HG03571 (cell line): Measurements from ENCODE around the gene MINDY4.

ENCODE experiments used
- ATAC-seq: cut with Tn5 transposase; IDR thresholded peaks from one replicate; pipeline ENCODE4 v1.9.1; 2021; ENCODE audit not compliant: unreplicated experiment

The MINDY4 gene

DNA sequence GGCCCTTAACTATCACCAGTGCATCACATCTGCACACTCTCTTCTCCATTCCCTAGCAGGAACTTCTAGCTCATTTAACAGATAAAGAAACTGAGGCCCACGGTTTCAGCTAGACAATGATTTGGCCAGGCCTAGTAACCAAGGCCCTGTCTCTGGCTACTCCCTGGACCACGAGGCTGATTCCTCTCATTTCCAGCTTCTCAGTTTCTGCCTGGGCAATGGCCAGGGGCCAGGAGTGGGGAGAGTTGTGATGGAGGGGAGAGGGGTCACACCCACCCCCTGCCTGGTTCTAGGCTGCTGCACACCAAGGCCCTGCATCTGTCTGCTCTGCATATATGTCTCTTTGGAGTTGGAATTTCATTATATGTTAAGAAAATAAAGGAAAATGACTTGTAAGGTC lies 153.9 kb downstream of the MINDY4 start:
- no peak for ATAC-seq

- no peak for ATAC-seq
Observed at GRCh38 chr7:30925913-30926312, 154.7 kb downstream of the MINDY4 start.

- no peak for ATAC-seq
Observed at GRCh38 chr7:30926313-30926712, 155.1 kb downstream of the MINDY4 start.

DNA sequence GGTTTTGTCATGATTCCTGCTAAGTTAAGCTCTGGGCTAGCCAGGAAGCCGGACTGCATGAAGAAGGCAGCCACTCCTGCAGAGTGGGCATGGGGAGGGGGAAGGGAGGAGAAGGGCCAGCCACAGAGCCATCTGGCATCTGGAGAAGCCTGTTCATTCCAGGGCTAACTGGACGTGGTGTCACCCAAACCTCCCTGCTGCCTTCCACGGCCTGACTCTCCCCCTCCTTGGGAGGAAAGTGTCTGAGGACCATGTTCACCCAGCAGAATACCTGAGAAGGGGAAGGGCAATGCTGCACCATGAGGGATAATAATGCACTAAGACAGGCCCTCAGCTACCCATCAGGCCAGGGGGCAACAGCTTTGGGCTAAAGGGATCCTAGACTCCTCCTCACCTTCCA lies 155.8 kb downstream of the MINDY4 start:
- ATAC-seq = no peak

- ATAC-seq = no peak
Observed at GRCh38 chr7:30927559-30927958, 156.3 kb downstream of the MINDY4 start.

- ATAC-seq = no peak
Observed at GRCh38 chr7:30928254-30928872, 157.1 kb downstream of the MINDY4 start.

GRCh38 chr7:30929686-30930085 lies 158.5 kb downstream of the MINDY4 start:
- ATAC-seq = no peak

DNA sequence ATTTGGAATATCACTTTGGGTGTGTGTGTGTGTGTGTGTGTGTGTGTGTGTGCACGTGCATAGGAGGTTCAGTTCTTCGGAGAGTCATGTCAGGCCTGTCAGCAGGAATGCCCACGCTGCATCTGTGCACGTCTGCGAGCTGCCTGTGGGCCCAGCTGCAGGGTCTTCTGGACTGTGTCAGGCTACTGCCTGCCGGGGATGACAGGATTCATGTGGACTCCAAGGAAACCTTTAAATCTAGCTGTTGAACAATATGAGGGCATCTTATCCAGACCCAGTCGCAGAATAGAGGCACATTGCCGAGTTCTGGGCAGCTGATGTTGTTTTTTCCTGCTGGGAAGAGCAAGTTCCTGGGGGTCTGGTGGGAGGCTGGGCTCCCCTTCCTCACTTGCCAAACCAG lies 159.4 kb downstream of the MINDY4 start:
- ATAC-seq = no peak

DNA sequence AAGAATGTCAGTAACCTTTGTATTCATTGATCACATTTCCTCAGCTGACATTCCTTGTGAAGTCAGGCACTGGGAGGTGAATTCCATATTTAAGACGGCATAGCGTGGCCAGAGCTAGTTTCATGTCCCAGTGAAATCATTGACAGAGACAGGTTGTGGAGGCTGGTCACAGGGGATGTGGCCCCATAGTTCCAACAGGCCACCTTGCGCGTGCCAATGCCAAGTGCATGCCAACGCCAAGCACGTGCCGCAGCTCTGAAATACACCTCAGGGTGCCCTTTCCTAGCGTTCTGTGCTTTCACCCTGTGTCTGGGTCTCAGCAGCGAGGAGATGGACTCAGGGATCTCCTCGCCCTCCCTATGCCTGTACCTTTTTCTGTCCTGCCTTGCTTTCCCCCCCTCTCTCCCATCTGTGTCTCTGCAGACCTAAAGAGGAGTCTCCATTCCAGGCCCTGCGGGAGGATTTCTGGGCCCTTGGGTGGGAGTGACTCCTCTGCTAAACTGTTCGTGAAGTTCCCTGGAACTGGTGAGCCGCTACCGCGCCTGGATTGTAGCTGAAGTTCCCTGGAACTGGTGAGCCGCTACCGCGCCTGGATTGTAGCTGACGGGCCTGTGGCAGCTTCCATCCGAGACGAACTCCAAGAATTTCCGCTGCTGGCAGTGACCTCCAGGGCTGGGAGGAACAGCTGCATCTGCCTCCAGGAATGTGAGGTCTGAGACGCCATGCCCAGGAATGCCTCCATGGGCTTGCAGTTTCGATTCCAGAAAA lies 160.1 kb downstream of the MINDY4 start:
- ATAC-seq = no peak

- ATAC-seq = no peak
Observed at GRCh38 chr7:30931929-30932540, 160.8 kb downstream of the MINDY4 start.

DNA sequence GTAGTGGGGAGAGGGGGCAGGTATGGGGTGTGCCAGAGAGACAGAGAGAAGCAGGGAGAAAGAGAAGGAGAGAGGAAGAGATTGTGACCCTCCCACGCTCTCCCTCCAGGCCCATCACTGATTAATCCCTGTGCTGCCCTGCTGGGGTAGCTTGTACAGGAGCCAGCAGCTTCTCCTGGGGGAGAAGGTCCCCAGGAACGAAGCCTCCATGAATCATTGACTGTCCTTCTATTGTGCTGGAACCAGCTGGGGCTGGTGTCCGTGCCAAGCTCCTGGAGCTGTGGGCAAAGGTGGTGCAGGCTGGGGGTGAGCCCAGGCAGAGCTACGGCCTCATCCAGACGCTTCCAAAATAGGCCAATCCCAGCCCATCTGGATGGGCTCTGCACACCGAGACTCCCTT lies 161.3 kb downstream of the MINDY4 start:
- no peak for ATAC-seq

DNA sequence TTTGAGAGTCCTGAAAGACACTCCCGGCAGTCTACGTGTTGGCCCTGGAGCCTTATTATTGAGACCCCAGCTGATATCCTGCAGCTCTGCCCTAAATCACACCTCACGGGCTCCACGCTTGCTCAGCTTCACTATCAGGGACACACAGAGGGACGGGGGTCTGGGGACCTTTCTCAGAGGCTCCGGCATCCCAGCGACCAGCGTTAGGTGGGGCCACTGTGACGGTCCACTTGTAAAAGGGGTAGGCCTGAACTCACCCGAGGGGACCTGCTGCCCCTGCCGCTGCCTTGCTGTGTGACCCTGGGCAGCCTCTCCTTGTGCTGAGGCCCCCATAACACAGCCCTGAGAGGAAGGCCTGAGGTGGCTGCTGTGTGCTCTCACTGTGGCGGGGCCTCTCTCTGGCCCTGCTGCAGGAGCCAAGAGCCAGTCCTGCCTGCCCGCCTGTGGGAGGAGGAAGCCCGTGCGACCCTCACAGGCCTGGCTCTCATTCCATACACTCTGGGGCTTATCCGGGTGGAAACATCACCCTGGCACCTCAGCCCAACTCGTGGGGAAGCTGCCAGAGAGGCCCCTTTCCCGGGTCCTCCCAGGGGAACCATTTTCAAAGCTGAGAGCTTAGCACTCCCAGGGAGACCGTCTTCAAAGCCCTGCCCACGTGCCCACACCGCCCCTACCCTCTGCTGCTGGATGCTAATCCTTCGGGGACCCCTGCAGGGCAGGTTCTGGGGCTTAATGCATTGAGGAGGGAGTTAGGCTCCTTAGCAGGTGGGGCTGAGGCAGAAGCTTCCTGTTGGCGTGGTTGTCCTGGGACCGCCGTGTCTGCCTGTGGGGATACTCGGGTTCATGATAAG lies 162.1 kb downstream of the MINDY4 start:
- ATAC-seq = no peak

DNA sequence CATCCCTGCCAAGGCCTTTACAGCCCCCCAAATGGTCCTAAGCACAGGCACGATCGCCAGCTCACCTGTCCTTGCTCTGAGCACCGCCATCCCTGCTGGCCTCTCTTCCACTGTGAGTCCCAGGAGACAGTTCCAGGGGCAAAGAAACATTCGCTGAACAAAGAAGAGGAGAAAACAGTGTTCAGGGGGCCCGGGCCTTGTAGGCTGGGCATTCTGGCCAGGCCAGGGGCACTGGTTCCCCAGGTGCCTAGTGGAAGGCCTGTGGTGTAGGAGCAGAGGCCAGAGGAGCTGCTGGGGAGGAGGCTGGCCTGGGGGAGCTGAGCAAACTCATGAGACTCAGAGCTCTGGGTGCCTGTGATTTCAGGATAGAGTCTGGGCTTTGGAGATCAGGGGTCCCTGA lies 163.0 kb downstream of the MINDY4 start:
- no peak for ATAC-seq

GRCh38 chr7:30934732-30935568 lies 163.7 kb downstream of the MINDY4 start:
- ATAC-seq = no peak

- no peak for ATAC-seq
Observed at GRCh38 chr7:30935569-30935877, 164.3 kb downstream of the MINDY4 start.

DNA sequence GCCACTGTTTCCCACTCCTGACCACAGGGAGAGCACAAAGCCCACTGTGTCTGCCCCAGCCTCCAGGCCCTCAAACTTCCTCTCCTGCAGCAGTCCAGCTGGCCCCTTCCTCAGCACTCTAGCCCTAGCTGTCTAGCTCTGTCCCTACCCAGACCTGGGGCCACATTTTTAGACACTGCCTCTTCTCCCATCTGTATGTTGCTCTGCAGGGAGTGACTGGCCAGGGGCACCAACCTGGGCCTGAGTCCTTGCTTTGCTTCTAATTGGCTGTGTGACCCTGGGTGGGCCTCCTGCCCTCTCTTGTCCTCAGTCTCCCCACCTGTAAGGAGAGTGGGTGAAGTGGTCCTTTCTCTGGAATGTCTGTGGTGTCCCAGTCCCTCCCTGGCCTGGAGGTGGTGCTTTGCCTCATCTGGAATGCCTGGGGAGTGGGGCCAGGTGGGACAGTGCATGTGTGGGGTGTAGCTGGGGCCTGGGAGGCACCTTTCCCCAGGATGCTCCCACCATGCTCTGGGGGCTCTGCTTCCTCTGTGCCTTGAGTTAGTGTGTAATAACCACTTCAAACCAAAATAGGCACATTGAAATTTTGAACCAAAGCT lies 165.5 kb downstream of the MINDY4 start:
- ATAC-seq = no peak

DNA sequence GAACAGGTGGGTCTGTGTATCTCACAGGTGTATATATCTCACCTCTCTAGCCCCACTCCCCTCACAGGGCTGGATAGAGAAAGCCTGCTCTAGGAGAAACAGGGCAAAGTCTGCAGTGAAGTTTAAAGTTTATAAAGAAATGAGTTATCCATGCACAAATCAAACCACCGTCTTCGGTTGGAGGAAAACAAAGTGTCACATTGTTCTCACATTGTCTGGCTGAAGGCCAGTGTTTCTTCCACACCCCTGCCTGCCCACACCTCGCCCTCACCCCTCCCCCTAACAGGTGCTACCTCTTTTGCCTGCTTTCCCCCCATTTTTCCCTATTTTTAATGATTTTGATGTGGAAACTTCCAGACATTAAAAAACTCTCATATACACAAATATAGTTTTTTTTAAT lies 166.2 kb downstream of the MINDY4 start:
- ATAC-seq = no peak

GRCh38 chr7:30938435-30939316 lies 167.5 kb downstream of the MINDY4 start:
- ATAC-seq = peak; percentile 85

DNA sequence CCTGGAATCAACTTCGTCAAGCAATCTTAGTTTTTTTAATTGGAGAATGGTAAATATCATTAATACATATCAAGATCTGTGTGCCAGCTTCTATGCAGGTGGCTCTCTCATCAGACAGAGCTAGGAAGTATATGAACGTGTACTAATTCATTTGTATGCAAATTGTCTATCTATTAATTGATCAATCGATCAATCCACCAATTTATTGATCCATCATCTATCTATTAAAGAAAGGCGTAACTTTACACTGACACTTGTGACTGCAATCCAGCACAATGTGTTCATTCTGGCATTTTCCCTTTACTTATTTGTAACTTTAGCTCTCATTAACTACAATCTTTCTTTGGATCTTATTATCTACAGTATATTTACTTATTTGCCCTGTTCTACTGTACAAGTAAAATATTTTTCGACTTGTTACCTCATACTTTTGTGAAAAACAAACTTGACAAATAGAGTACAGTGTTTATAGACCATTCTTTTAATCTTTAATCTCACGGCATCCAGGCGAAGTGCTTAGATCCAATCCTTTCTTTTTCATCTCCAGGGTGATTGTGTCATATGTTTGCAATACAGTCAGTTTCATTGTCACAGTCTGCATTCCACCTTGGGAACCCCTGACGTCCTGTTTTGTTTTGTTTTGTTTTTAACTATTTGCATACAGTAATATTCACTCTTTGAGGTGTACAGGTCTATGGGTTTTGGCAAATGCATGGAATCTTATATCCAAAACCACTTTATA lies 170.5 kb downstream of the MINDY4 start:
- no peak for ATAC-seq
